Smooth muscle cell (in vitro differentiated cells): ENCODE data around the gene DLG2. TPM values are rescaled to one million over a fixed set of nuclear protein-coding genes. Genes with fewer than 3 reads are reported as not detected.

Experiments
- DNase-seq: peaks from one replicate; lab custom pipeline; 2025; ENCODE audit not compliant: unreplicated experiment; lab: John Stamatoyannopoulos, UW
- H2AFZ ChIP-seq: fragments of 200-600 bp; sonication (generic); 2 replicates; pipeline ENCODE4 v1.6.0; 2016; ENCODE audit warnings: antibody characterized with exemption, low read depth, mild to moderate bottlenecking
- H3F3A ChIP-seq: fragments of 200-600 bp; sonication (generic); 2 replicates; pipeline ENCODE4 v1.6.0; 2017; ENCODE audit warnings: antibody characterized with exemption, low read depth
- H3K27ac ChIP-seq: fragments of 200-600 bp; sonication (generic); 2 replicates; pipeline ENCODE4 v1.5.1; 2016; ENCODE audit warnings: low read depth, mild to moderate bottlenecking
- H3K27me3 ChIP-seq: fragments of 200-600 bp; sonication (generic); 2 replicates; pipeline ENCODE4 v1.6.1; 2016; ENCODE audit warnings: low read depth, mild to moderate bottlenecking
- H3K36me3 ChIP-seq: fragments of 200-600 bp; sonication (generic); 2 replicates; pipeline ENCODE4 v1.5.1; 2016; ENCODE audit warnings: low read depth
- H3K4me1 ChIP-seq: fragments of 200-600 bp; sonication (generic); 2 replicates; pipeline ENCODE4 v1.5.1; 2016; ENCODE audit warnings: low read depth
- H3K4me2 ChIP-seq: fragments of 200-600 bp; sonication (generic); 2 replicates; pipeline ENCODE4 v1.6.0; 2016; ENCODE audit warnings: mild to moderate bottlenecking
- H3K4me3 ChIP-seq: fragments of 200-600 bp; sonication (generic); 2 replicates; pipeline ENCODE4 v1.5.1; 2016; ENCODE audit warnings: mild to moderate bottlenecking
- H3K79me2 ChIP-seq: fragments of 200-600 bp; sonication (generic); 2 replicates; pipeline ENCODE4 v1.6.0; 2016; ENCODE audit warnings: low read depth, mild to moderate bottlenecking
- H3K9ac ChIP-seq: fragments of 200-600 bp; sonication (generic); 2 replicates; pipeline ENCODE4 v1.6.0; 2016; ENCODE audit warnings: low read depth
- H3K9me3 ChIP-seq: fragments of 200-600 bp; sonication (generic); replicated peaks from 2 replicates; pipeline ENCODE4 v1.5.1; 2016; ENCODE audit warnings: low read depth
- H4K20me1 ChIP-seq: fragments of 200-600 bp; sonication (generic); 2 replicates; pipeline ENCODE4 v1.6.0; 2016; ENCODE audit warnings: low read depth
- CTCF ChIP-seq: fragments of 200-600 bp; sonication (generic); IDR thresholded peaks from 2 replicates; pipeline ENCODE4 v1.5.1; 2017; ENCODE audit warnings: borderline replicate concordance, mild to moderate bottlenecking, antibody characterized with exemption; ENCODE audit not compliant: insufficient read depth, poor library complexity, severe bottlenecking
- WGBS: methylation state at CpG from one replicate; pipeline ENCODE4 v1.1.7; 2016; ENCODE audit warnings: low lambda C conversion rate; 5-methylcytosine and 5-hydroxymethylcytosine counted together
- polyA plus RNA-seq: library from polyadenylated mRNA; unstranded; fragments of >200 nt; fragmentation: Nextera tagmentation; extraction: Ambion mirVana; gene quantifications from 2 replicates; pipeline ENCODE4 v1.2.1, GENCODE V29; 2016
- total RNA-seq: library from RNA; depleted of rRNA; stranded (reverse); fragments of >200 nt; gene quantifications from 2 replicates; pipeline ENCODE4 v1.2.3, GENCODE V29; 2014

Gene DLG2
- total and polyA plus RNA-seq, 2 experiments from 2014 or later = 0.74 to 1.1 TPM

GRCh38 chr11:84558085-84558905 lies 1068.8 kb downstream of the DLG2 start:
- Histone ChIP-seq H3K9me3 (no peaks in the 10 kb centered on the region), H3K4me3 (no peak overlapping the region), H4K20me1 (no peaks in the 10 kb centered on the region), H3F3A (no peaks in the 10 kb centered on the region), H3K4me2 (no peak overlapping the region), H3K4me1 (no peaks in the 10 kb centered on the region), H3K36me3 (no peaks in the 10 kb centered on the region), H3K79me2 (no peaks in the 10 kb centered on the region), H3K9ac (no peak overlapping the region), H2AFZ (no peak overlapping the region), H3K27ac (no peak overlapping the region), H3K27me3 (no peaks in the 10 kb centered on the region)
- peak; percentile 95 for TF ChIP-seq CTCF
- DNase-seq = no peak
- WGBS = 66% methylated on average over 5 of the region's 5 CpGs

- DNase-seq = no peak
- H3K4me3 ChIP-seq = no peak overlapping the region
- no peak for TF ChIP-seq CTCF
- no peaks in the 10 kb centered on the region for H4K20me1 ChIP-seq
- no peaks in the 10 kb centered on the region for H3K4me1 ChIP-seq
- H3K9me3 ChIP-seq = no peaks in the 10 kb centered on the region
- H3K27me3 ChIP-seq = no peaks in the 10 kb centered on the region
- no peaks in the 10 kb centered on the region for H3F3A ChIP-seq
- H3K9ac ChIP-seq = no peak overlapping the region
- no peaks in the 10 kb centered on the region for H3K79me2 ChIP-seq
- no peaks in the 10 kb centered on the region for H3K36me3 ChIP-seq
- WGBS = 16% methylated on average over 2 of the region's 2 CpGs
- no peak overlapping the region for H3K4me2 ChIP-seq
- H3K27ac ChIP-seq = no peak overlapping the region
- no peak overlapping the region for H2AFZ ChIP-seq
Measured at GRCh38 chr11:84552791-84553190, 1074.4 kb downstream of the DLG2 start.

- no peak overlapping the region for H3K27ac ChIP-seq
- no peak for DNase-seq
Measured at GRCh38 chr11:84549217-84549616, 1077.9 kb downstream of the DLG2 start.

More at GRCh38 chr11:84549217-84549616, 1077.9 kb downstream of the DLG2 start:
- H3K4me1 ChIP-seq = no peaks in the 10 kb centered on the region
- H3K79me2 ChIP-seq = no peaks in the 10 kb centered on the region
- H4K20me1 ChIP-seq = no peaks in the 10 kb centered on the region
- no peaks in the 10 kb centered on the region for H3F3A ChIP-seq
- no peak overlapping the region for H2AFZ ChIP-seq
- no peaks in the 10 kb centered on the region for H3K36me3 ChIP-seq
- H3K4me2 ChIP-seq = no peak overlapping the region
- H3K9ac ChIP-seq = no peak overlapping the region
- 72% methylated on average over 3 of the region's 3 CpGs for WGBS
- H3K9me3 ChIP-seq = no peaks in the 10 kb centered on the region
- H3K27me3 ChIP-seq = no peaks in the 10 kb centered on the region
- no peak overlapping the region for H3K4me3 ChIP-seq
- TF ChIP-seq CTCF = no peak
